ENCODE data around the gene PCSK4. TPM values are rescaled to one million over a fixed set of nuclear protein-coding genes. Genes with fewer than 3 reads are reported as not detected.
A peak's percentile ranks its signal among the peaks of the same experiment; 100 is the strongest.
"Not testable (repeated sequence)": the region's sequence is repeated elsewhere in the genome, so short reads cannot be mapped to it uniquely, and the experiment has no call there.

Gene PCSK4
- total RNA-seq (1 to 10 TPM in 6 of 7 donors, under 1 TPM in 1; 0.83 to 9.4 (median 1.9) TPM), polyA plus RNA-seq (1 to 10 TPM in 1 of 2 donors, not detected in 1; 2.9 TPM)
- long read RNA-seq, donor 1, partial matches to known transcripts = 0 of 2 reads
- long read RNA-seq, donor 1, other reads (novel, unspliced or antisense) = 2 of 2 reads
- long read RNA-seq, donor 2, partial matches to known transcripts = 43 of 172 reads
- long read RNA-seq, donor 2, other reads (novel, unspliced or antisense) = 129 of 172 reads
- long read RNA-seq, donor 3, partial matches to known transcripts = 0 of 1 reads
- long read RNA-seq, donor 3, other reads (novel, unspliced or antisense) = 1 of 1 reads

DNA sequence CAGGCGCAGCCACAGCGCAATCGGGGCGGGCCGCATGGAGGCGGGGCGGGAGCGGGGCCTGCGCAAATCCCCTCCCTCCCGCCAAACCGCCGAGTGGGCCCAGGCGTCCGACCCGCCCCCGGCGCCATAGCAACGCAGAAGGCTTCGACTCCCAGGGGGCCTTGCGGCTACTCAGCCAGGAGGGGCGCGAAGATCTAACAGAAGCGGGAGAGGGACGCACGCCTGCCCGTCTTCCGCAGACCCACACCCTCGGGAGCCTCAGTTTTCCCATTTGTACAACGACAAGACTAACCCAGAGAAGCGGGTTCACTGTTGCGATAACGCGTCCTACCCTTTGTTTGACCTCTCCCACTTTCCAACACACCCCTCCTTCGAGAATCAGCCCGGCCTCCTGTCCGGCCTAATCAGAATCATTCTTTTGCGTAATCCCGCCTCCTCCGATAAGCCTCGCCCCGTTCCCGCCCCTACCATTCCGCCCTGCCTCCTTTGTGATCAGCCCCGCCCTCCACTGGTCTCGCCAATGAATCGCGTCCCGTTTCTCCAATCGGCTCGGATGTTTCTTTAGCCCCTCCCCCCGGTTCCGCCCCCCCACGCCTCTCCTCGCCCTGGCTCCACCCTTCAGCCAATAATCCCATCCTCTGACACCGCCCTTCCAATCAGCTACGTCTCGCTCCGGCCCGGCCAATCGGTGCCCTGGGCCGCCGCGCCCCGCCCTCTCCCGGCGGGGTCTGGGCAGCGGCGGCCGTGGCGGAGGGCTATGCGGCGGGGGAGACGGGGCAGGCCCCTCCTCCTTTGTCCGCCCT, at the start of gene PCSK4:
Gene PCSK4 (minus strand): TSS at position 40 of the 803 bp plus-strand sequence. CDS start 4 bp downstream, at position 36.
- H3K4me3 ChIP-seq = peak within 1 kb of the TSS; percentile 60
- DNase-seq = peak; percentile 99 to 100 (median 99)
- no peaks in the 10 kb centered on the region for H3K9me3 ChIP-seq
- intact Hi-C loops (cut with DNase I) = no loop called here
- no peaks in the 10 kb centered on the region for H3K36me3 ChIP-seq
- peaks cover 21% of the 10 kb centered on the region for H3K4me1 ChIP-seq (ENCODE audit: insufficient read depth)
- H3K27ac ChIP-seq = peak within 1 kb of the TSS; percentile 44 to 63
- 0 to 1% (median 1%) methylated on average over 66 to 74 of the region's 74 CpGs for WGBS, 3 donors
- TF ChIP-seq POLR2A (IDR thresholded peaks at IDR 0.05) (no peak), CTCF (IDR thresholded peaks at IDR 0.05) (peak in 1 of 3 donors; percentile 10)
- H3K27me3 ChIP-seq = no peaks in the 10 kb centered on the region

DNA sequence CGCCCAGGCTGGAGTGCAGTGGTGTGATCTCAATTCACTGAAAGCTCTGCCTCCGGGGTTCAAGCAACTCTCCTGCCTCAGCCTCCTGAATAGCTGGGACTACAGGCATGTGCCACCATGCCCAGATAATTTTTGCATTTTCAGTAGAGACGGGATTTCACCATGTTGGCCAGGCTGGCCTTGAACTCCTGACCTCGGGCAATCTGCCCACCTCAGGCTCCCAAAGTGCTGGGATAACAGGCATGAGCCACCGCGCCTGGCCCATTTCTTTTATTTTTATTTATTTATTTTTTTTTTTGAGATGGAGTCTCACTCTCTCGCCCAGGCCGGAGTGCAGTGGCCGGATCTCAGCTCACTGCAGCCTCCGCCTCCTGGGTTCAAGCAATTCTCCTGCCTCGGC, 49.6 kb upstream of the PCSK4 start:
- intact Hi-C loops (cut with DNase I) = loop anchor here in 2 of 4 donors (5.0 to 10.0 kb wide), 4 partner anchors 135 to 285 kb away; partner anchors contain the start of gene ATP8B3 (in 1 of the 2)
- not testable (repeated sequence) for H3K27me3 ChIP-seq; H3K9me3 ChIP-seq; H3K27ac ChIP-seq; H3K4me3 ChIP-seq; H3K4me1 ChIP-seq (ENCODE audit: insufficient read depth); H3K36me3 ChIP-seq
- peak in 4 of 5 donors; percentile 43 to 81 (median 56) for DNase-seq
- 60 to 68% (median 65%) methylated on average over 11 of the region's 11 CpGs for WGBS, 3 donors

GRCh38 chr19:1538978-1539377, 48.8 kb upstream of the PCSK4 start:
- 2 to 7% (median 2%) methylated on average over 15 of the region's 15 CpGs for WGBS, 3 donors
- H3K27me3 ChIP-seq = no peaks in the 10 kb centered on the region

DNA sequence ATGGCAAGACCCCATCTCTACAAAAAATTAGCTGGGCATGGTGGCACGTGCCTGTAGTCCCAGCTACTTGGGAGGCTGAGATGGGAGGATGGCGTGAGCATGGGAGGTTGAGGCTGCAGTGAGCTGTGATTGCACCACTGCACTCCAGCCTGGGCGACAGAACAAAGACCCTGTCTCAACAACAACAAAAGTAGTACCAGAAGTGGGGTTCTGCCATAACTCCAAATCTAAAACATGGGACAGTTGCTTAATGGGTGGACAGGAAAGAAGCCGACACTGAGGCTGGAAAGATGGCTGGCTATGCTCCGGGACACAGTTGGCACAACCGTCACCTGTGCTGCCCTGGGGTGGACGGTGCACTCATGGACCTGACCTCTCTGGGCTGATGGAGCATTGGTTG, 45.5 kb upstream of the PCSK4 start:
- H3K4me3 ChIP-seq; H3K9me3 ChIP-seq; H3K4me1 ChIP-seq (ENCODE audit: insufficient read depth); H3K27ac ChIP-seq; intact Hi-C loops (cut with DNase I); DNase-seq; H3K36me3 ChIP-seq; H3K27me3 ChIP-seq: not testable (repeated sequence)
- 93 to 99% (median 96%) methylated on average over 7 of the region's 7 CpGs for WGBS, 3 donors

More at GRCh38 chr19:1538978-1539377, 48.8 kb upstream of the PCSK4 start:
- H3K36me3 ChIP-seq = no peaks in the 10 kb centered on the region
- DNase-seq = peak in 4 of 5 donors; percentile 48 to 87 (median 67)
- TF ChIP-seq POLR2A (IDR thresholded peaks at IDR 0.05) = no peak
- no peak for TF ChIP-seq EP300 (IDR thresholded peaks at IDR 0.05)
- no peak for TF ChIP-seq CTCF (IDR thresholded peaks at IDR 0.05)
- H3K4me1 ChIP-seq (ENCODE audit: insufficient read depth) = peaks cover 8% of the 10 kb centered on the region
- H3K27ac ChIP-seq = no peak overlapping the region
- no peak overlapping the region for H3K4me3 ChIP-seq
- intact Hi-C loops (cut with DNase I) = no loop called here
- H3K9me3 ChIP-seq = no peaks in the 10 kb centered on the region

DNA sequence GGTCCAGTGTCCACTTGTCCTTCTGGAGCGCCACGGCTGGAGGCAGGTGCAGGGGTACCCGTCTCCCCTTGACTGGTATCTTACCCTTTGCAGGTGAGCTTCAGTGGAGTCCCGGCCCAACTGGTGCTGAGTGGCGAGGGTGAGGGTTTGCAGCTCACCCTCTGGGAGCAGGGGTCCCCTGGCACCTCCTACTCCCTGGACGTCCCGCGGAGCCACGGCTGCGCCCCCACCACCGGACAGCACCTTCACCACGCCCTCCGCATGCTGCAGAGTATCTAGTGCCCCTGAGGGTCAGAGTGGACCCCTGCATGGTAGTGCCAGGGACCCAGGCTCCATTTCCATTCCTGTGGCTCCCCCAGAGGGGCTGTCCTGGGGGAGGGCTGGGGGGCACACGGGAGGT, 44.8 kb upstream of the PCSK4 start:
- WGBS, 3 donors = 80 to 89% (median 87%) methylated on average over 13 to 14 of the region's 14 CpGs
- Histone ChIP-seq H3K27ac (no peak overlapping the region), H3K9me3 (no peaks in the 10 kb centered on the region), H3K4me3 (no peak overlapping the region), H3K4me1 (ENCODE audit: insufficient read depth) (peaks cover 4% of the 10 kb centered on the region), H3K36me3 (no peaks in the 10 kb centered on the region), H3K27me3 (no peaks in the 10 kb centered on the region)
- intact Hi-C loops (cut with DNase I) = no loop called here
- TF ChIP-seq EP300 (IDR thresholded peaks at IDR 0.05) (no peak), POLR2A (IDR thresholded peaks at IDR 0.05) (no peak), CTCF (IDR thresholded peaks at IDR 0.05) (no peak)
- peak in 1 of 5 donors; percentile 14 for DNase-seq
